CD1c-positive myeloid dendritic cell (primary cell): ENCODE results near the gene CARMIL1.
A peak's percentile ranks its signal among the peaks of the same experiment; 100 is the strongest.

Source experiments
- DNase-seq: peaks from one replicate; pipeline ENCODE4 v3.0.0-alpha.2; 2016; ENCODE audit errors: extremely low spot score

The CARMIL1 gene

DNA sequence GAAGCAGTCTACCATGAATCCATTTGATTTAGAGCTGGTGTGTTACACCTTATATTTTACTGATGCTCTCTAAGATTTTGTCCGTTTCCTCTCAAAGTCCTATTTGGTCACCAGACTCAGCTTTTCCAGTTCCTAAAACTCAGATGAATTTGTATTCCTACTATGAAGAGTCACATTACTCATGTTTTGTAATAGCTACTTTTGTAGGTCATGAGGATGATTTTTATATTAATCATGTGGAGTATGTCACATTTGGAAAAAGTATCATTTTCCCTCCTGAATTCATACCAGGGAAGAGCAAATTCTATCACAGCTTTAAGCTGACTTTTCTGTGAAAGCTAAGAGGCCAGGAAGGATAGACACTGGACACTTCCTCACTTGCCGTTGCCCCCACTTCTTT, 232.2 kb downstream of the CARMIL1 start:
- no peak for DNase-seq

DNA sequence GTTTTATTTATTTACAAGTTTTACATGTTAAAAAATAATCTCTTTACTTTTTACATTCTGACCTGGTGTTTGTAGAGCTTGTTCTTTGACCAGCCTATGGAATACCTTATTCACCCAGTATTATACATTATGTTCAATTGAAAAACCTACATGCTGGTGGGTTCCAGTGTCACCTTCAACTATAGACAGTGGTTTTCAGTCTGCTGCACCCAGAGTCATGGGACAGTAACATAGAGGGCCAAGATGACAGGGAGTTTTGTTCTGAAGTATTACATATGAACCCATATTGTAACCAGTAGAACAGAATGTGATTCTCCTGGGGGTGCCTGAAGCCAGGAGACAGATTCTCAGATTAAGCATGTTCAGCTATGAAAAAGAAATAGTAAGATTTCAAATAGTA, 233.4 kb downstream of the CARMIL1 start:
- no peak for DNase-seq

DNA sequence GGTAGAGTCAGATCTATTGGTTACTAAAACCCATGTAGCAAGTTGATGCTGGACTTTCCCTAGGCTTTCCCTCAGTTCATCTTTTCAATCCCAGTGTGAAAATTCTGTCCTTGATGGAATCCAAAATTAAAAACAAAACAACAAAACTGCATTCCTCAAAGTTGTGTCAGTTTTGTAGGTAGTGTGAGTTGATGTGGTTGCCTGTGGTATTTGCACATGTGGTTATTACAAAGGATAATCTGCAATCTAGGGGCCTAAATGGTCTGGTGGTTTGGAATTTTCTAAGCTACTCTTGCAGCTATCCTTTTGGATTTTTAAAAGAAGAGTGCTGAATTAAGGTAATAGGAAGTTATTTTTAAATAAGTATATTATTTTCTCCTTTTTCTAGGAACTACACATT, 240.7 kb downstream of the CARMIL1 start:
- no peak for DNase-seq

DNA sequence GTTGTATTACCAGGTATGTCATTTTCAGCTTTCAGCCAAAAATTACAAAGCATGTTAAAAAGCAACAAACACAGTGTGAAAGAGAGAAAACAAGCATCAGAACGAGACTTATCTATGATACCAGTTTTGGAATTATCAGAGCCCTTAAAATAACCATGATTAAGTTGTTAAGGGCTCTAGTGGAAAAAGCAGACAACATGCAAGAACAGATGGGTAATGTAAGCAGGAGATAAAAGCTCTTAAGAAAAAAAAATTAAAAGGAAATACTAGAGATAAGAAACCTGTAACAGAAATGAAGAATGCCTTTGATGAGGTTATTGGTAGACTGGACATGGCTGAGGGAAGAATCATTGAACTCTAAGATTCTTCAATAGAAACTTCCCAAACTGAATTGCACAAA, 245.4 kb downstream of the CARMIL1 start:
- DNase-seq = no peak

DNA sequence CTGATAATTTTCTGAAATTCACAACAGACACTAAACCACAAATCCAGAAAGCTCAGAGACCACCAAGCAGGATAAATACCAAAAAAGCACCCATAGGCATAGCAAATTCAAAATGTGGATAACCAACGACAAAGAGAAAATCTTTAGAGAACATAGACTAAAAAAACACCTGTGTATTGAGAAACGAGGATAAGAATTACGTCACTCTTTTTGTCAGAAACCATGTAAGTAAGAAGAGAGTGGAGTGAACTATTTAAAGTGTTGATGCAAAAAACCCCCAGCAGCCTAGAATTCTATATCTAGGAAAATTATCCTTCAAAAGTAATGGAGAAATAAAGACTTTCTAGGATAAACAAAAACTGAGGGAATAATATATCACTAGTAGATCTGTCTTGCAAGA, 245.9 kb downstream of the CARMIL1 start:
- DNase-seq = no peak

DNA sequence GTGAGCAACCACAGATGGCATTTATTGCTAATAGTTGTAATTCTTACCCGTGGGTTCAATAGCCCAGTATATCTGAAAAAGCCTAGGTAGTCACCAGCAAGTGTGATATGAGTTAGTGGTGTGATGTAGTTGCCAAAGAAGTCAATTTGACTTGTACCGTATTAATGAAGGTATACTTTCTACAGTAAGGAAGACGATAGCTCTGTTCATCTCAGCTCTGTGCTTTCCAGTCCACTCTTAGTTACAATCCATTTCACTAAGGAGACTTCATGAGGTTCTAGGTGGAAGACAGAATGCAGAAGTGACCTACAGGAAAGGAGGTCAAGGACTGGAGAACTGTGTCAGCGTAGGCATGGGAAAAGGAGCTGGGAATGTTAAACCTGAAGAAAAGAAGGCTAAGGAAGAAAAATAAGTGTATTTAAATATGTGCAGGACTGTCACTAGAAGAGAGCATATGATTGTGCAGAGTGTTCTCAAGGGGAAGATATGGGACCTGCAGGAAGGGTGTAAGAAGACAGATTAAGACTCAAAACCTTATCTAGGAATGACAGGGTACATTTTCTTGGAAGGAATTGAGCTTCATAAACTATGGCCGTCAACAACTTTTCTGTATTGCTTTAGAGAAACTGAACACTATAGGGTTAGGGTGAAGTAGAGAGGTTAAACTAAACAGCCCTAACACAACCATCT, 255.9 kb downstream of the CARMIL1 start:
- no peak for DNase-seq

DNA sequence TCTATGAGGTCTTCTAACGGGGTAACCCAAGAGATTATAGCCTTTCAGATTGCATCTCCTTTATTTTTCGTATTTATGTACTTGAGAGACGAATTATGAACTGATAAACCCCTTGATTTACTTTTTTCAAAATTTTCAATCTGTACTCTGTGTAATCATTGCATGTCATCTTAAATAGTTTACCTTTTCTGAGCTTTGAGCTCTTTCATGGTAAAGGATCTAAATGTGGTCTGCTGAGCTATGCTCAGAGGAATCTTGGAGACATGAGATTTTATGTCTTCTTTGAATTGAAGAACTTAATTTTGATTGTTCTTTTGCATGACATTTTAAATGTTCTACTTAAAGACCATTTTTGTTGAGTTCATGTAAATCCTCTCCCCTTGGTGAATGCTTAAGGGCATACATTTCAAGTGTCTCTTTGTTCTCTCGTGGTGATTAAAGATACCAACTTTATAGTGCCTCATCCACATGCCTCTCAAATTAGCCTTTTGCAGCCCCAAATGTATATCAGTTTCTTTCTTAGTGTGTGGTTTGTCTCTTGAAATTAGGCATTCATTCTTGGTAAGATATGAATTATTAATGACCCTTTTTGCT, 256.6 kb downstream of the CARMIL1 start:
- DNase-seq = no peak

DNA sequence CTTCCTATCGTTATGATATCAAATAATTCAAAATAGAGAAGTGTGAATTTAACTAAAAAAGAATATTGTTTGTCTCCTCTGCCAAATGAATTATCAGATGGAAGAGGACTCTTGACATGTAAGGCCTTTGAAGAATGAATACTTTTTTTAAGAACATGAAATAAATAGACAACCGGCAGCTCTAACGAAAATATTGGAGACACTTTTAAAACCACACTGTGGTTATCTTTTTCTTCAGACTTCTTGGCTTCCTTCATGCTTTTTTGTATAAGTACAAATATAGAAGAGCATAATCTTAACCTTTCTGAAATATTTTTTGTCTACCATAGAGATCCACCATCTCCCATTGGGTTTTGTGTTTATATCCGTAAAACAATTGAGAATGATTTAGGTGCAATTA, 257.6 kb downstream of the CARMIL1 start:
- no peak for DNase-seq

DNA sequence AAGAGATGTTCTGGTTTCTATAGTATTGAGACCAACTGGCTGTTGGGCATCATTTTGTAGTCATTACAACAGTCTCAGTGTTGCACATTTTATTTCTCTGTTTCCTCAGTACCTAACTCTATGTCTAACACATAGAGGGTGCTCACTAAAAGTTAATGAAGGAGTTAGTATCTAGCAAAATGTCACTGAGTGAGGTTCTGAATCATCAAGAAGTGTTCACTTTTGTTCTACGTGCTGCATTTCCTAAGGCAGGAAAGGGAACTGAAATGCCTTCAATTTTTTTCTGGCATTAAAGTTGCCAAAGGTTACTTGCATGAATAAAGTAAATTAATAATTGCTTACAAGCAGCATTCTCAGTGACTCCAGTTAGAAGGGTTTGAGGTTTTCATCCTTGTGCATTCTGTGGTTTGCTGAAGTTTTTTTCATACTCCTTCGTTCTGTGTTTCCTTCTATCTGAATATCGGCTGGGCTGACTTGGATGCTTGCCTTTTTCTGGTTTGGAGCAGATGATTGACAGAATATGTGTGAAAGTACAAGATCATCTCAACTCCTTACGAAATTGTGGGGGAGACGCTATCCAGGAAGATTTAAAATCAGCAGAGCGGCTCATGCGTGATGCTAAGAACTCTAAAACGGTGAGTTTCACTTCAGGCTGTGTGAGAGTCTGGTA, 258.3 kb downstream of the CARMIL1 start:
- peak; percentile 12 for DNase-seq

DNA sequence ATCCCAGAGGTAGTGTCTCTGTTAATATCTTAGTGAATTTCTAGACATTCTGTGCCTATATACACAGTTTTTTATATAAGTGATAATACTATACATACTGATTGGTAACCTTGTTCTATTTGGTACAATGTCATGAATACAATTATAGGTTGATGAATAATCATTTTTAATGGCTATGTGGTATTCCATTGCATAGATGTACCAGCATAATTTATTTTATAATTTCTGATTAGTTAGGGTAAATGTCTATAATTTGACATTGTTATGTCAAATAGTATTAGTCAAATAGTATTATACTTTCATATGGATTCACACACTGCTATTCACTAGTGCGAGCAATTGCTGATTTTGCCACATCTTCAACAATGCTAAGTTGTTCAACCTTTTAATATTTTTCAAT, 262.1 kb downstream of the CARMIL1 start:
- no peak for DNase-seq

DNA sequence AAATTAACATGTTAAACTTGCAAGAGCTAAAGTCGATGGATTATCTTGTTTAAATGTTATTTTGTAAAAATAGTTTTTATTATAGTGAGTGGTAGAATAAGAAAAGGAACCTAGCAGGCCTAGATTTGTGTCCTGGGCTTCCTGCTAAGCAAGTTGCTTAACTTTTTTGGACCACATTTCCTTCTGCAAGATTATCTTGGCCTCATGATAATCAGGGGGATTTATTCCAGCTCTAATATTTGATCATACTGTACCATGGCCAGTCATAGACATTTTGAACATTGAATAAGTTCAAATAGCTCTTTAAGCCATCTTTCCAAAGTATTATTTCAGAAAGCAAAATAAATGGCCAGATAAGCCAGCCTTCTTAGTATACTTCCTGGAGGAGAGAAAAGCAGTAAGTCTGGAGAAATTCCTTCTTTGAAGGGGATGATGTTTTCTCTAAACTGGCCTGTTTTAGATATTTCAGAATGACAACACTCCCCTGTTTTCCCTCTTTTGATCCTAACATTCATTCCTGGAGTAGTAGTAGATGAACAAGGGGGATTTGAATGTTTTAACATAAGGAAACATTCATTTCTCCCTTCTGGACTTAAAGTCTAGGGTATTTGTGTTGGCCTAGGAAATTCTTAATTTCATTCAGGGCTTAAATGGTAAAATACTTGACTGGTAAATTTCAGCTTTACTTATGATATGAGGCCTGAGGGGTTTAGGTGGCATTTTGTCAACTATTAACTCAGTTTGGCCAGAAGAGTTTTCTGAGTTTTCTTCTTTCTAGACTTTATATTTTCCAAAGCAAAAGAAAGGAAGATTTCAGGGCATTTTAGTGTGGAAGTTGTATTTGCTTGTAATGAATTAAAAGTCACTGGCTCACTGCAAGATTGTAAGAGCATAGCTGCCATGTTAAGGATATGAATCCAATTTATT, 264.1 kb downstream of the CARMIL1 start:
- DNase-seq = no peak

DNA sequence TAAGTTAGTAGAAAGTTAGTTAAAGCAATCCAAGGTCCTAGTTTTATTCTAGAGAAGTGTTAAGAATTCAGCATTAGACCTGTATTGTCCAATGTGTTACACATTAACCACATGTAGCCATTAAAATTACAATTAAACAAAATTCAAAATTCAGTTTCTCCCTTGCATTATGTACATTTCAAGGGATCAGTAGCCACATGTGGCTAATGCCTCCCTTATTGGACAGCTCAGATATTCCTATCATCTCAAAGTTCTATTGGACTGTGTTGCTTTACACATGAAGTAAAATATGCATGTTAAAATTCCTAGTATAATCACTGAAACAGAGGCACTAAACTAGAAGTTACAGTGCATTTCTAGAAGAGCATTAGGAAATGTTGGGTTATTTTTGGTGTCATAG, 265.7 kb downstream of the CARMIL1 start:
- DNase-seq = no peak

DNA sequence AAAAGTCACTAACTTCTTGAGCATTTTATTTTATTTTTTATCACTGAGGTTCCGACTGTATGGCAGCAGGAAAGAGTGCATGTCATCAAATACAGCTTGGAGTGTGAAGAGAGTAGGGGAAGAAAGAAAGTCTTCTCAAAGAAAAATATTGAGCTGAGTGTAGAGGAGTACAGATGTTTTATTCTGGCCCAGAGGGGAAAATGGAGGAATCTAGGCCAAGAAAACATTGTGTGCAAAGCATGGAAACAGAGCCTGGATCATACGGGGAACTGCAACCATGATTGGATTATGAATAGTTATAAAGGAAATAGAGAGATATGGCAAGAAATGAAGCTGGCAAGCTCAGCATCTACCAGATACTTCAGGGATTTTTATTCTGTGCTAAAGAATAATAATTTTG, 268.6 kb downstream of the CARMIL1 start:
- no peak for DNase-seq

DNA sequence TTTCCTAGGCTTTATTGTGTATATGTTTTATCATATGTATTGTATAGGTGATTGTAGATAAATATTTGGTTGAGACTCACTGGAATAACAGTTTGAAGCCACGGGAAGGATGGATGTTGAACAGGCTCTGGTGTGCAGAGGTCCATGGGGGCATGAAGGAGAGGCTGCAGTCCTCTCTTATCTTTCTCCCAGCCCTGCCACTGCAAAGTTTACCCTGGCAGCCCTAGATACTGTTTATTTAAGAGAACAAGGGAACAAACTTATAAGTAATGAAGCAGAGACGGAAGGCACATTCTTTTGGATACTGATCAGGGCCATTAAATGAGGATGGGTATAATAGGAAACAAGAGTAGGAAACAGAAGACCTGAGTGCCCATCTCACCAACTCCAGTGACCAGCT, 269.3 kb downstream of the CARMIL1 start:
- DNase-seq = no peak

DNA sequence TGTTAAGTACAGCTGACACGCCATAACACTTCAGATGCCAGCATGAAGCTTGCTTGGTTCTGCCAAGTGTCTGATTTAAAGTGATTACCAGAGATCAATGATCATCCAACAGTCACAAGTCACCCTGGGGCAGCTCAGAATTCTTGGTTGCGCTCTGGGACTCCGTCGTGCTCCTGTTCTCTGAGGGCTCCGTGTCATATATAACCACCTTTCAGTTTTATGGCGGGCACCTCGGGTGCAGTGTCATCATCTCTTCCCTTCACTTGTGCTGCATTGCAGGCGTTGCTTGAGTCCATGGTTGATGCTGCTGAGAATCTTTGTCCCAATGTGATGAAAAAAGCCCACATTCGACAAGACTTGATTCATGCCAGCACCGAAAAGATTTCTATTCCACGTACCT, 271.5 kb downstream of the CARMIL1 start:
- DNase-seq = no peak

DNA sequence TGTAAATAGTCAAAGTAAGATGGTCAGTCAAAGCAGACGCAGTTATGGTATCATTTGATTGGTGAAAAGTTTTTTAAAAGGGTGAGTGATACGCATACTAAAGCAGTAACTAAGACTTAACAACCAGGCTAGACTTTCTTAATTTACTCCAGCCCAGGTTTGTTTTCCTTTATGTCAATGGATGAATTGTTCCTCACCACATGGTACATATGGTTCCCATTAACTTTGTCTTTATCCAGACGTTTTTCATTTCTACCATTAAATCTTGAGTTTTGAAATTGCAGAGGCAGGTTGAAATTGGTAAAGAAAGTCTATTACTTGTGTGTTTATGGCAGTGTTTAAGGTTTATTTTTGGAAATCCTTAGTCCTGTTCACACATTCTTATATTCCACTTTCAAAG, 274.3 kb downstream of the CARMIL1 start:
- DNase-seq = no peak

DNA sequence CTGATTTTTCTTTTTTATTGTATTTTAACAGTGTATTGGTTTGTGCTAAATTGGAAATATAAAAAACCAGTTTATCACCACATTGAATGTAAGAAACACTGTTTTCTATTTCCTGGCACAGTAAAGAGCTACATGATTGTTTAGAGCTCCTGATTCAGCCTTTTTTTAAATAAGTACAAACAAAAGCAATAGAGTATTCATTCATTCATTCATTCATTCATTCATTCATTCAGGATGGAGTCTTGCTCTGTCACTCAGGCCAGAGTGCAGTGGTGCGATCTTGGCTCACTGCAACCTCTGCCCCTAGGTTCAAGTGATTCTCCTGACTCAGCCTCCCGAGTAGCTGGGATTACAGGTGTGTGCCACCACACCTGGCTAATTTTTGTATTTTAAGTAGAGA, 276.0 kb downstream of the CARMIL1 start:
- DNase-seq = no peak

DNA sequence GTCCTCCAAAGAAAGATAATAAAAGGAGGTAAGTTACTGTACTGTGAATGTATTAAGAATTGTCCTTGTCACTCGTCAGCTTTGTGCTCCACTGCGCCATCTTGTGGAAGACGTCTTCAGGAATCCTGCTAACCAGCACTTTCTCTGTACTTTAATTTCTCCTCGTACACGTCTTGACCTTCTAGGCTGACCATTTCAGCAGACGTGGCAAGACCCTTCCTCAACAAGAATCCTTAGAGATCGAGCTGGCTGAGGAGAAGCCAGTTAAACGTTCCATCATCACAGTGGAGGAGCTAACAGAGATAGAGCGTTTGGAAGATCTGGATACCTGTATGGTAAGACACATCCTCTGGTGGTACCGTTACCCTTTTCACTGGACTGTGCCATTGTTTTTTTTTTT, 277.3 kb downstream of the CARMIL1 start:
- peak; percentile 80 for DNase-seq

DNA sequence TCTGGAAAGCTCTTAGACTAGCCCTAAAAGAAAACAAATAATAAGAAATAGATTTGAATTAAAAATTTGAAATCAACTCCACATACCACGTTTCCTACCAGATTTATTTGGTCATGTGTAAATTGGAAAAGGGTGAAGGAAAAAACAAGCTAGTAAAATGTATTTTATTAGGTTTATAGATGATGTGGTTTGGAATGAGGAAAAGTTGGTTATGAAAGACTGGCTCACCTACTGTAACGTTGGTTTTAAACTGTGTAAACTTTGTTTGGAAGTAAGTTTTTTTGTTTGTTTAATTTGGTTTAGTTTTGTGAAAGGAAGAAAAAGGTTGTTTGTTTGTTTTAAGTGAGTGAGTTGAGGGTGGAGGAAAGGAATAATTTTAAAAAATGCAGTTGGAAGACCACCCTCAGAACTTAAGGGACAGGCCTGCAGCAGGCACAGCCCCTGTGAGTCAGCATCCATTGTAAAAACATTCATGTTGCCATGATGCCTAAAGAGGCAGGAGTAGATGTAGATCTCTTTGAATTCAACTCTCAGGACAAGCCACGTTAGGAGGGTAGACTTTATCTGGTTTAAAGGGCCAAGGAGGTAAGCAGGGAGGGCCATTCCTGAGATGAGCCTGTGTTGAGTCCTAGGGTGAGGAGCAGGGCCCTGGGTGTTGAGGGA, 279.1 kb downstream of the CARMIL1 start:
- no peak for DNase-seq

DNA sequence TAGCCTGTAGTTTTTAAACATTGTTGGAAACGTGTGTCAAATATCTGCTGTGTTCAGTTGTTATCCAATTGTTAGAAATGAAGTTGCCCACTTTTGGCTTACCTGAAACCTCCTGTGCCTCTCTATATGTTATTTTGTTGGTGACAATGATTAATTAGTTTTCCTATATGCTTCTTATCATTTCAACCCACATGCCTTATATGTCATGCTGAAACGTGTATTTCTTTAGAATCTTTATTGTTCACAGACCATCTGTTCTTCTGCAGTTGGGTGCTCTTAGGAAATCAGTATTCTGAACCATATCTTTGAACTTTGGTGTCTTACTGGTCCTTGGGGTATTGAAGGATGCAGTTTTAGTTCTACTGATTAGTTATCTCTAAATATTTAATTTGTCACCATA, 281.7 kb downstream of the CARMIL1 start:
- DNase-seq = no peak

DNA sequence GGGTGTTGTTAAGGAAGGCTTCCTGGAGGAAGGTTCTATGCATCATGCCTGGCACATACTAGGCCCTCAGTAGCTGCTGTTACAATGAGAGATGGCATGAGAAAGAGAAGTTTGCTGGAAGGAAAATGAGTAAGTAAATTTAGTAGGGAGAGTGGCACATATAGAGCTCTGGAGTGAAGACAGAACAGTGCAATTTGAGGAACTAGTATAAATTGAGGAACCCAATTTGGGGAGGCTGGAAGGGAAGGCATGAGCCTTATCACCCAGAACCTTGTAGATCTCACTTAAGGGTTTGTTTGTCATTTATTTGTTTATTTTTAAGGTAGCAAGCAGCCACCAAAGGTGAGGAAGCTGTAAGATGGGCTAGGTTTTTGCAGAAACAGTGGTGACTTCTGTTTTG, 285.8 kb downstream of the CARMIL1 start:
- DNase-seq = peak; percentile 28

DNA sequence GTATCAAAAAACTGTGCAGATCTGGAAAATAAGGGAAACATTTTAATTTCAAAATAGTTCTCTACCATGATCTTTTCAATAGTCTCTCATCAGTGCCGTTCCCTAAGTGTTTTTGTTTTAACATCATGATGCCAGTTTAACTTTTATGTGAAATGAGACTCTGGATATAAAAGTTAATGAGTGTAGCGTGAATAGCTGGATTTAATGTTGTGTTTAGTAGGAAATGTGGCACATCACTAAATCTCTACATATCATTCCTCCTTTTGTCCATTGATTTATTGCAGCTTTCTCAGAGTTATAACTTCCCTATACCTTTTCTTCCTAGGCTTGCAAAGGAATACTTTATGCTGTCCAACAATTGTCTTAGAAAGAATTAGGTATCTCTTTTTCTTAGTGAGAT, 291.4 kb downstream of the CARMIL1 start:
- DNase-seq = no peak
